HG03025 (cell line): Measurements from ENCODE around the gene SUN1.
"Not testable (repeated sequence)": the region's sequence is repeated elsewhere in the genome, so short reads cannot be mapped to it uniquely, and the experiment has no call there.

ENCODE experiments used
- ATAC-seq: cut with Tn5 transposase; IDR thresholded peaks from one replicate; pipeline ENCODE4 v1.9.1; 2021; ENCODE audit warnings: mild to moderate bottlenecking, moderate library complexity; ENCODE audit not compliant: unreplicated experiment, low FRiP score

Gene SUN1

GRCh38 chr7:831596-832166 is 595 bp upstream of the SUN1 start:
- peak; percentile 40 for ATAC-seq

GRCh38 chr7:832968-833424 is 720 bp downstream of the SUN1 start:
- no peak for ATAC-seq

- no peak for ATAC-seq
These were observed 1.5 kb downstream of the SUN1 start for GRCh38 chr7:833601-834258.

- ATAC-seq, result no peak
These were observed 2.0 kb downstream of the SUN1 start for GRCh38 chr7:834277-834676.

- ATAC-seq, result no peak
These were observed 2.7 kb downstream of the SUN1 start for GRCh38 chr7:835021-835420.

- ATAC-seq, result no peak
These were observed 3.5 kb downstream of the SUN1 start for GRCh38 chr7:835485-836401.

GRCh38 chr7:836429-836828 is 4.2 kb downstream of the SUN1 start:
- no peak for ATAC-seq

- no peak for ATAC-seq
These were observed 4.7 kb downstream of the SUN1 start for GRCh38 chr7:837001-837400.

GRCh38 chr7:840001-840600 is 7.8 kb downstream of the SUN1 start:
- ATAC-seq, result no peak

GRCh38 chr7:841943-842342 is 9.7 kb downstream of the SUN1 start:
- no peak for ATAC-seq

- ATAC-seq, result no peak
These were observed 10.3 kb downstream of the SUN1 start for GRCh38 chr7:842431-843031.

GRCh38 chr7:843230-843629 is 11.0 kb downstream of the SUN1 start:
- ATAC-seq, result no peak

- ATAC-seq, result no peak
These were observed 11.8 kb downstream of the SUN1 start for GRCh38 chr7:844043-844442.

- ATAC-seq, result no peak
These were observed 12.2 kb downstream of the SUN1 start for GRCh38 chr7:844514-844913.

- ATAC-seq, result no peak
These were observed 12.8 kb downstream of the SUN1 start for GRCh38 chr7:845091-845490.

GRCh38 chr7:845731-846130 is 13.5 kb downstream of the SUN1 start:
- ATAC-seq, result no peak

GRCh38 chr7:846958-847650 is 14.8 kb downstream of the SUN1 start:
- not testable (repeated sequence) for ATAC-seq

- ATAC-seq, result not testable (repeated sequence)
These were observed 15.5 kb downstream of the SUN1 start for GRCh38 chr7:847728-848127.

- no peak for ATAC-seq
These were observed 16.9 kb downstream of the SUN1 start for GRCh38 chr7:849145-849544.

- no peak for ATAC-seq
These were observed 17.5 kb downstream of the SUN1 start for GRCh38 chr7:849781-850180.
